H9 (cell line): ENCODE data around the gene YKT6. TPM values are rescaled to one million over a fixed set of nuclear protein-coding genes. Genes with fewer than 3 reads are reported as not detected.

Experiments used
- DNase-seq: peaks from one replicate; pipeline ENCODE4 v3.0.0-alpha.2; 2017
- H2AFZ ChIP-seq: one replicate; pipeline ENCODE4 v1.6.1; 2013; ENCODE audit warnings: mild to moderate bottlenecking, low read length, control low read depth, moderate library complexity
- H2AK5ac ChIP-seq: 2 replicates; pipeline ENCODE4 v1.6.1; 2013; ENCODE audit warnings: low read length, control low read depth, mixed read lengths; ENCODE audit not compliant: insufficient read length
- H2BK120ac ChIP-seq: one replicate; pipeline ENCODE4 v1.6.1; 2013; ENCODE audit warnings: low read depth, mild to moderate bottlenecking, low read length, control low read depth, inconsistent platforms; ENCODE audit not compliant: poor library complexity, severe bottlenecking
- H2BK12ac ChIP-seq: 2 replicates; pipeline ENCODE4 v1.6.1; 2013; ENCODE audit warnings: low read length, control low read depth, mixed read lengths, low read depth; ENCODE audit not compliant: insufficient read length
- H2BK15ac ChIP-seq: 2 replicates; pipeline ENCODE4 v1.6.1; 2013; ENCODE audit warnings: low read depth, low read length, control low read depth
- H2BK20ac ChIP-seq: one replicate; pipeline ENCODE4 v1.6.1; 2013; ENCODE audit warnings: low read depth, mild to moderate bottlenecking, low read length, control low read depth, inconsistent platforms; ENCODE audit not compliant: poor library complexity, severe bottlenecking
- H2BK5ac ChIP-seq: 2 replicates; pipeline ENCODE4 v1.6.1; 2013; ENCODE audit warnings: low read length, control low read depth, mixed read lengths; ENCODE audit not compliant: insufficient read length
- H3K14ac ChIP-seq: 2 replicates; pipeline ENCODE4 v1.6.1; 2013; ENCODE audit warnings: low read length, control low read depth; ENCODE audit not compliant: insufficient read depth
- H3K18ac ChIP-seq: 2 replicates; pipeline ENCODE4 v1.6.1; 2013; ENCODE audit warnings: low read depth, mild to moderate bottlenecking, mixed read lengths, low read length, control low read depth; ENCODE audit not compliant: insufficient read length
- H3K23ac ChIP-seq: 2 replicates; pipeline ENCODE4 v1.6.1; 2013; ENCODE audit warnings: low read length, control low read depth, mixed read lengths, low read depth; ENCODE audit not compliant: insufficient read length
- H3K23me2 ChIP-seq: 2 replicates; pipeline ENCODE4 v1.6.1; 2013; ENCODE audit warnings: low read depth, mild to moderate bottlenecking, mixed read lengths, low read length, control low read depth; ENCODE audit not compliant: insufficient read length, poor library complexity, severe bottlenecking
- H3K27ac ChIP-seq: 2 replicates; pipeline ENCODE4 v1.5.1; 2013; ENCODE audit warnings: low read length, control low read depth, mixed read lengths, low read depth; ENCODE audit not compliant: insufficient read length
- H3K27me3 ChIP-seq: 2 replicates; pipeline ENCODE4 v1.6.1; 2013; ENCODE audit warnings: low read length, control low read depth, inconsistent platforms; ENCODE audit not compliant: insufficient read depth
- H3K4ac ChIP-seq: 2 replicates; pipeline ENCODE4 v1.6.1; 2013; ENCODE audit warnings: low read depth, mild to moderate bottlenecking, control low read depth, inconsistent platforms, low read length, moderate library complexity
- H3K4me1 ChIP-seq: 2 replicates; pipeline ENCODE4 v1.6.1; 2013; ENCODE audit warnings: low read length, control low read depth, inconsistent platforms; ENCODE audit not compliant: insufficient read depth
- H3K4me2 ChIP-seq: 2 replicates; pipeline ENCODE4 v1.6.1; 2013; ENCODE audit warnings: low read length, control low read depth, mixed read lengths; ENCODE audit not compliant: insufficient read length, insufficient read depth
- H3K56ac ChIP-seq: 2 replicates; pipeline ENCODE4 v1.6.1; 2013; ENCODE audit warnings: low read depth, mild to moderate bottlenecking, mixed read lengths, low read length, control low read depth; ENCODE audit not compliant: insufficient read length
- H3K79me1 ChIP-seq: 2 replicates; pipeline ENCODE4 v1.6.1; 2013; ENCODE audit warnings: low read depth, mild to moderate bottlenecking, moderate library complexity, low read length, control low read depth, inconsistent platforms; ENCODE audit not compliant: insufficient read depth, poor library complexity, severe bottlenecking
- H3K79me2 ChIP-seq: 2 replicates; pipeline ENCODE4 v1.6.1; 2013; ENCODE audit warnings: low read length, control low read depth, inconsistent platforms; ENCODE audit not compliant: insufficient read depth
- H3K9ac ChIP-seq: 2 replicates; pipeline ENCODE4 v1.6.1; 2013; ENCODE audit warnings: low read length, control low read depth, mixed read lengths; ENCODE audit not compliant: insufficient read length; ENCODE audit errors: extremely low read depth
- H3K9me3 ChIP-seq: one replicate; pipeline ENCODE4 v1.6.1; 2013; ENCODE audit warnings: low read depth, low read length, inconsistent platforms; ENCODE audit not compliant: control insufficient read depth
- H3T11ph ChIP-seq: one replicate; pipeline ENCODE4 v1.6.1; 2013; ENCODE audit warnings: mild to moderate bottlenecking, low read length, control low read depth, inconsistent platforms
- H4K20me1 ChIP-seq: one replicate; pipeline ENCODE4 v1.6.1; 2013; ENCODE audit not compliant: control insufficient read depth, insufficient read length, insufficient read depth
- H4K5ac ChIP-seq: 2 replicates; pipeline ENCODE4 v1.6.1; 2013; ENCODE audit warnings: low read depth, mild to moderate bottlenecking, mixed read lengths, low read length, control low read depth; ENCODE audit not compliant: insufficient read length
- H4K8ac ChIP-seq: replicated peaks from 2 replicates; pipeline ENCODE4 v1.6.1; 2013; ENCODE audit warnings: low read length, control low read depth, mixed read lengths, low read depth; ENCODE audit not compliant: insufficient read length
- H4K91ac ChIP-seq: 2 replicates; pipeline ENCODE4 v1.6.1; 2013; ENCODE audit warnings: low read depth, mild to moderate bottlenecking, moderate library complexity, mixed read lengths, low read length, control low read depth; ENCODE audit not compliant: insufficient read length
- H3K27ac Mint-ChIP-seq, 3 experiments: 2 replicates in 2 of 3; 3 replicates in 1 of 3; pipeline ENCODE4 v1.8.0; 2020 to 2021; ENCODE audit warnings: mixed read lengths in 3 of 3, mild to moderate bottlenecking in 1 of 3, moderate library complexity in 1 of 3
- H3K27me3 Mint-ChIP-seq: 2 replicates; pipeline ENCODE4 v1.8.0; 2021; ENCODE audit warnings: low read depth, mild to moderate bottlenecking, moderate library complexity, mixed read lengths
- H3K36me3 Mint-ChIP-seq, 3 experiments: 2 replicates in 2 of 3; 3 replicates in 1 of 3; pipeline ENCODE4 v1.8.0; 2020 to 2021; ENCODE audit warnings: low read depth in 3 of 3, mixed read lengths in 3 of 3; ENCODE audit not compliant: insufficient read depth in 1 of 3
- H3K4me1 Mint-ChIP-seq, 2 experiments: 2 replicates each; pipeline ENCODE4 v1.8.0; 2020; ENCODE audit warnings: mixed read lengths in 2 of 2
- H3K4me3 Mint-ChIP-seq, 2 experiments: 2 replicates in 1 of 2; 3 replicates in 1 of 2; pipeline ENCODE4 v1.8.0; 2020 to 2021; ENCODE audit warnings: mild to moderate bottlenecking in 2 of 2, mixed read lengths in 2 of 2, moderate library complexity in 1 of 2
- H3K9me3 Mint-ChIP-seq, 2 experiments: 2 replicates in 1 of 2; 3 replicates in 1 of 2; pipeline ENCODE4 v1.8.0; 2020; ENCODE audit warnings: mild to moderate bottlenecking in 2 of 2, mixed read lengths in 2 of 2, moderate library complexity in 1 of 2
- WGBS: extraction: QIAGEN DNeasy Blood & Tissue Kit; methylation state at CpG from one replicate; pipeline ENCODE4 v1.1.7; 2013; ENCODE audit warnings: missing lambda C conversion rate, low lambda C conversion rate, mixed read lengths; ENCODE audit not compliant: insufficient read length; ENCODE audit errors: extremely low coverage; 5-methylcytosine and 5-hydroxymethylcytosine counted together
- total RNA-seq: library from RNA; stranded (reverse); gene quantifications from 2 replicates; pipeline ENCODE4 v1.2.1, GENCODE V29; 2021
- TF ChIP-seq, protein P1 (sequence below): fragments of 200-600 bp; sonication (generic); conservative IDR thresholded peaks from 3 replicates; pipeline ENCODE4 v1.8.0; 2021; ENCODE audit warnings: antibody characterized with exemption, mild to moderate bottlenecking

The YKT6 gene
- total RNA-seq, 1 experiment from 2014 or later: 104 TPM

DNA sequence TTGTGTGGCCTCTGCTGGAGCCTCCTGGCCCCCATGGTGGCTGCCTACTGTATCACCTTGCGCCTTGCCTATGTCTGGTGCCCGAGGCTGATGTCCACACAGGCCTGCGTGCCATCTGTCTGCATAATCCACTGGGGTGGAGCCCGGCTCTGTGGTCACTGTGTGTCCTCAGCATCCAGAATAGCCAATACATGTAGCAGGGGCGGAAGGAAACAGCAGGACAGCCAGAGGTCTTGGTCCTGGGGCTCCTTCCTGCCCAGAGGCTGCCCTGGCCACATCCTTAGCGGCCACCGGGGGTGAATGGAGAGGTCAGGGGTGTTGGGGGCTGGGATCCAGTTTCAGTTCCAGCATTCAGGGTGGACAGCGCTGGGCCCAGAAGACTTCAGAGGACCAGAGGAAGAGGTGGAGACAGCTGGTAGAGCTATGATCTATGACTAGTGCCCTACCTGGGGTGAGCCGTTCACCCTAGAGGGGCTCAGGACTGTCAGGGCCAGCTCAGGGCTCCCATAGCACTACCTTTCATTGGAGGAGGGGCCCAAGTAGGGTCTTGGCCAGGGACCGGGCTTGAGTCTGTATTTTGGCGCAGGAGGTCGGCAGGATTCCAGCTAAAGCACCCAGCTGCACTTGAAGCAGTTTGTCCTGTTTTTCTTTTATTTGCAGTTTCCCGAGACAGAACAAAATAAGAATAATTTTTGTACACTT is 15.9 kb downstream of the YKT6 start:
- Mint-ChIP-seq H3K4me3 (no peak overlapping the region), H3K36me3 (peaks cover 6 to 11% (median 9%) of the 10 kb centered on the region in 3 experiments), H3K27me3 (no peaks in the 10 kb centered on the region), H3K4me1 (peaks cover 28 to 56% of the 10 kb centered on the region in 2 experiments), H3K27ac (peak overlapping the region in 2 of 3 experiments; percentile 70 to 72; a peak in 2 of 7 replicates), H3K9me3 (no peaks in the 10 kb centered on the region; a peak in 1 of 5 replicates)
- Histone ChIP-seq H2AK5ac (no peak overlapping the region), H4K5ac (no peak overlapping the region), H3K4me1 (no peaks in the 10 kb centered on the region), H2BK15ac (no peak overlapping the region), H3K4ac (no peak overlapping the region), H2BK20ac (no peak overlapping the region), H2BK120ac (no peak overlapping the region), H3K4me2 (no peak overlapping the region), H4K20me1 (no peaks in the 10 kb centered on the region), H3K9me3 (no peaks in the 10 kb centered on the region), H3K56ac (no peak overlapping the region), H3K27me3 (no peaks in the 10 kb centered on the region), H3K23ac (no peak overlapping the region), H3K27ac (no peak overlapping the region), H4K91ac (no peak overlapping the region), H3K79me2 (no peaks in the 10 kb centered on the region), H4K8ac (no peak overlapping the region), H3K79me1 (no peaks in the 10 kb centered on the region), H3K9ac (no peak overlapping the region), H3K18ac (no peak overlapping the region), H2AFZ (no peak overlapping the region), H3K23me2 (no peaks in the 10 kb centered on the region), H3K14ac (no peak overlapping the region; the same call in 1 of the 2 replicates), H2BK12ac (no peak overlapping the region), H3T11ph (no peak overlapping the region), H2BK5ac (no peak overlapping the region)
- peak; percentile 28 for DNase-seq
- no CpG with 5 or more reads among the region's 13 CpGs for WGBS
- TF ChIP-seq, protein P1, sequence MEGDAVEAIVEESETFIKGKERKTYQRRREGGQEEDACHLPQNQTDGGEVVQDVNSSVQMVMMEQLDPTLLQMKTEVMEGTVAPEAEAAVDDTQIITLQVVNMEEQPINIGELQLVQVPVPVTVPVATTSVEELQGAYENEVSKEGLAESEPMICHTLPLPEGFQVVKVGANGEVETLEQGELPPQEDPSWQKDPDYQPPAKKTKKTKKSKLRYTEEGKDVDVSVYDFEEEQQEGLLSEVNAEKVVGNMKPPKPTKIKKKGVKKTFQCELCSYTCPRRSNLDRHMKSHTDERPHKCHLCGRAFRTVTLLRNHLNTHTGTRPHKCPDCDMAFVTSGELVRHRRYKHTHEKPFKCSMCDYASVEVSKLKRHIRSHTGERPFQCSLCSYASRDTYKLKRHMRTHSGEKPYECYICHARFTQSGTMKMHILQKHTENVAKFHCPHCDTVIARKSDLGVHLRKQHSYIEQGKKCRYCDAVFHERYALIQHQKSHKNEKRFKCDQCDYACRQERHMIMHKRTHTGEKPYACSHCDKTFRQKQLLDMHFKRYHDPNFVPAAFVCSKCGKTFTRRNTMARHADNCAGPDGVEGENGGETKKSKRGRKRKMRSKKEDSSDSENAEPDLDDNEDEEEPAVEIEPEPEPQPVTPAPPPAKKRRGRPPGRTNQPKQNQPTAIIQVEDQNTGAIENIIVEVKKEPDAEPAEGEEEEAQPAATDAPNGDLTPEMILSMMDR: no peak
